CD14-positive monocyte (primary cell): ENCODE results near the gene CNTN6. TPM values are rescaled to one million over a fixed set of nuclear protein-coding genes. Genes with fewer than 3 reads are reported as not detected.

Experiments used
- DNase-seq, 3 donors: peaks; one replicate each; pipeline ENCODE4 v3.0.0-alpha.2; 2011 to 2022
- H2AFZ ChIP-seq: 2 replicates; pipeline ENCODE4 v1.6.0; 2012; ENCODE audit warnings: mild to moderate bottlenecking, low read depth, low read length, inconsistent platforms; ENCODE audit not compliant: insufficient read depth, poor library complexity, severe bottlenecking
- H3K27ac ChIP-seq, 2 donors: 1 replicate in 1 of 2; 2 replicates in 1 of 2; pipeline ENCODE4 v1.5.1; 2012 to 2013; ENCODE audit warnings: low read length in 2 of 2, control low read depth in 1 of 2, inconsistent platforms in 1 of 2, low read depth in 1 of 2, mild to moderate bottlenecking in 1 of 2
- H3K27me3 ChIP-seq, 2 donors: one replicate each; pipeline versions ENCODE4 v1.6.0 to v1.6.1; 2011 to 2013; ENCODE audit warnings: low read length in 2 of 2; ENCODE audit not compliant: control insufficient read depth in 2 of 2, insufficient read depth in 2 of 2
- H3K36me3 ChIP-seq, 2 donors: replicated peaks in 1 of 2; 1 replicate in 1 of 2; 2 replicates in 1 of 2; pipeline versions ENCODE4 v1.5.1 to v1.6.1; 2012 to 2013; ENCODE audit warnings: low read length in 2 of 2, control low read depth in 1 of 2, inconsistent platforms in 1 of 2, mild to moderate bottlenecking in 1 of 2; ENCODE audit not compliant: insufficient read depth in 2 of 2, control insufficient read depth in 1 of 2
- H3K4me1 ChIP-seq, 2 donors: 1 replicate in 1 of 2; 2 replicates in 1 of 2; pipeline versions ENCODE4 v1.5.1 to v1.6.1; 2012 to 2013; ENCODE audit warnings: low read length in 2 of 2, control low read depth in 1 of 2, inconsistent platforms in 1 of 2, mild to moderate bottlenecking in 1 of 2, moderate library complexity in 1 of 2; ENCODE audit not compliant: insufficient read depth in 2 of 2, control insufficient read depth in 1 of 2
- H3K4me2 ChIP-seq: replicated peaks from 2 replicates; pipeline ENCODE3; 2012; ENCODE audit warnings: low read length, moderate library complexity, mild to moderate bottlenecking; ENCODE audit not compliant: poor library complexity, severe bottlenecking; ENCODE audit errors: extremely low read depth
- H3K4me3 ChIP-seq, 3 experiments: fragments of 200-600 bp in 1 of 3; sonication (generic) in 1 of 3; replicated peaks in 1 of 3; 1 replicate in 2 of 3; 2 replicates in 1 of 3; pipeline ENCODE4 v1.5.1; 2011 to 2013; ENCODE audit warnings: low read length in 3 of 3, mild to moderate bottlenecking in 3 of 3, control low read depth in 2 of 3, low read depth in 2 of 3, inconsistent platforms in 1 of 3, moderate library complexity in 1 of 3
- H3K79me2 ChIP-seq: 2 replicates; pipeline ENCODE4 v1.6.0; 2012; ENCODE audit warnings: mild to moderate bottlenecking, control low read depth, inconsistent platforms, low read length, moderate library complexity; ENCODE audit not compliant: insufficient read depth
- H3K9ac ChIP-seq: 2 replicates; pipeline ENCODE4 v1.6.0; 2017; ENCODE audit warnings: low read length, mild to moderate bottlenecking; ENCODE audit not compliant: insufficient read depth, poor library complexity, severe bottlenecking
- H3K9me3 ChIP-seq, 2 donors: replicated peaks in 1 of 2; 1 replicate in 1 of 2; 2 replicates in 1 of 2; pipeline versions ENCODE4 v1.5.1 to v1.6.1; 2012 to 2013; ENCODE audit warnings: low read length in 2 of 2, control low read depth in 1 of 2; ENCODE audit not compliant: control insufficient read depth in 1 of 2, insufficient read depth in 1 of 2
- H4K20me1 ChIP-seq: 2 replicates; pipeline ENCODE4 v1.6.0; 2012; ENCODE audit warnings: mild to moderate bottlenecking, low read length, control low read depth, moderate library complexity; ENCODE audit not compliant: insufficient read depth
- H3K27ac Mint-ChIP-seq, 7 donors: one replicate each; pipeline ENCODE4 v1.8.0; 2020; ENCODE audit warnings: mild to moderate bottlenecking in 7 of 7, mixed read lengths in 7 of 7, moderate library complexity in 6 of 7, inconsistent platforms in 2 of 7
- H3K27me3 Mint-ChIP-seq, 3 donors: one replicate each; pipeline ENCODE4 v1.8.0; 2021 to 2022; ENCODE audit warnings: low read depth in 3 of 3, mild to moderate bottlenecking in 3 of 3, mixed read lengths in 3 of 3, moderate library complexity in 3 of 3, inconsistent platforms in 1 of 3
- H3K36me3 Mint-ChIP-seq, 2 donors: one replicate each; pipeline ENCODE4 v1.8.0; 2020; ENCODE audit warnings: mixed read lengths in 2 of 2, inconsistent platforms in 1 of 2, mild to moderate bottlenecking in 1 of 2
- H3K4me1 Mint-ChIP-seq: one replicate; pipeline ENCODE4 v1.8.0; 2020; ENCODE audit warnings: mild to moderate bottlenecking, mixed read lengths
- H3K4me3 Mint-ChIP-seq, 2 donors: one replicate each; pipeline ENCODE4 v1.8.0; 2020; ENCODE audit warnings: mild to moderate bottlenecking in 2 of 2, mixed read lengths in 2 of 2, moderate library complexity in 1 of 2
- H3K9me3 Mint-ChIP-seq, 7 donors: one replicate each; pipeline ENCODE4 v1.8.0; 2020 to 2022; ENCODE audit warnings: mixed read lengths in 7 of 7, mild to moderate bottlenecking in 6 of 7, moderate library complexity in 6 of 7, inconsistent platforms in 2 of 7
- CTCF ChIP-seq: fragments of 200-600 bp; IDR thresholded peaks from one replicate; pipeline ENCODE4 v1.8.0; 2022; ENCODE audit warnings: antibody characterized with exemption, mild to moderate bottlenecking
- WGBS: methylation state at CpG from one replicate; pipeline ENCODE4 v1.1.5; 2013; ENCODE audit warnings: missing lambda C conversion rate; ENCODE audit not compliant: insufficient coverage; 5-methylcytosine and 5-hydroxymethylcytosine counted together
- intact Hi-C, 2 donors: fragments of 100-400 bp; cut with micrococcal nuclease; formaldehyde crosslinking; loops; one replicate each; pipeline versions ENCODE4 v1.15.0 to v1.15.1; 2023
- polyA plus RNA-seq, 3 donors: library from polyadenylated mRNA; depleted of rRNA in 1 of 3; unstranded in 2 of 3; stranded (reverse) in 1 of 3; fragments of 300-500 nt in 2 of 3; fragments of >200 nt in 1 of 3; fragmentation: Illumina TruSeq in 2 of 3; gene quantifications; 1 replicate in 2 of 3; 2 replicates in 1 of 3; pipeline ENCODE4 v1.2.3, GENCODE V29; 2012 to 2021

Gene CNTN6
- polyA plus RNA-seq, 3 donors, result not detected

GRCh38 chr3:1183320-1184048, 90.7 kb downstream of the CNTN6 start:
- 96% methylated on average over 3 of the region's 4 CpGs for whole genome bisulfite sequencing
- H3K27ac Mint-ChIP-seq, result no peak overlapping the region
- Histone ChIP-seq H4K20me1 (no peaks in the 10 kb centered on the region), H3K4me1 (no peaks in the 10 kb centered on the region), H2AFZ (no peak overlapping the region), H3K4me3 (no peak overlapping the region), H3K36me3 (no peaks in the 10 kb centered on the region), H3K27me3 (no peaks in the 10 kb centered on the region), H3K79me2 (no peaks in the 10 kb centered on the region), H3K27ac (no peak overlapping the region), H3K9ac (no peak overlapping the region), H3K4me2 (no peak overlapping the region), H3K9me3 (peaks cover 4 to 5% of the 10 kb centered on the region in 2 donors)
- H3K4me3 Mint-ChIP-seq, result no peak overlapping the region
- H3K36me3 Mint-ChIP-seq, result no peaks in the 10 kb centered on the region
- no peaks in the 10 kb centered on the region for H3K27me3 Mint-ChIP-seq
- H3K9me3 Mint-ChIP-seq, result peaks cover 0 to 11% (median 2%) of the 10 kb centered on the region in 7 donors
- DNase-seq, result no peak
- intact Hi-C loops, result no loop called here
- H3K4me1 Mint-ChIP-seq, result no peaks in the 10 kb centered on the region
- TF ChIP-seq CTCF, result no peak

DNA sequence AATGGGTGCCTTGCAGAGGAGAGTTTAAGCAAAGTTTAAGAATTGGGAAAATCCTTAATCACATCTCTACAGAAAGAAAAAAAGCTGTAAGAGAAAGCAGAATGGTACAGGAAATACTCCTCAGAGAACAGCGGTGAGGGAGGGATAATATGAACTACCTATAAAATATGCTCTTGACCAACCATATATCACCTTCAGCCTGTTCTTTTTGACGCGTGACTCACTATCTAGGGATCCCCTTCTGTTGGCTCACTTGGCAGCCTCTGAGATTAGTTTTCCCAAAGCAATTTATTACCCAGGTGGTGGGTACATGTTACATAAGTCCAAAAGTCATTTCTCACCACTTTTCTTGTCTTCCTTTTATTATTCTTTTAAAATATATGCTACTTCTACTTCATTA, 97.7 kb downstream of the CNTN6 start:
- Histone ChIP-seq H3K9me3 (peaks cover 0 to 4% of the 10 kb centered on the region in 2 donors), H3K79me2 (no peaks in the 10 kb centered on the region), H2AFZ (no peak overlapping the region), H3K36me3 (no peaks in the 10 kb centered on the region), H3K4me1 (no peaks in the 10 kb centered on the region), H3K4me3 (no peak overlapping the region), H3K27me3 (no peaks in the 10 kb centered on the region), H3K27ac (no peak overlapping the region), H3K4me2 (no peak overlapping the region), H3K9ac (no peak overlapping the region), H4K20me1 (no peaks in the 10 kb centered on the region)
- Mint-ChIP-seq H3K27ac (no peak overlapping the region), H3K4me1 (no peaks in the 10 kb centered on the region), H3K4me3 (no peak overlapping the region), H3K27me3 (no peaks in the 10 kb centered on the region), H3K36me3 (no peaks in the 10 kb centered on the region), H3K9me3 (peaks cover 0 to 14% (median 3%) of the 10 kb centered on the region in 7 donors)
- DNase-seq, result no peak
- TF ChIP-seq CTCF, result no peak
- intact Hi-C loops, result no loop called here
- no CpG with 5 or more reads among the region's 3 CpGs for WGBS
